Psoas muscle (tissue), 8 donors: ENCODE data around the gene ACTL6A. TPM values are rescaled to one million over a fixed set of nuclear protein-coding genes. Genes with fewer than 3 reads are reported as not detected.

Experiments
- ATAC-seq, 4 donors: fragments of 200-7000 bp; cut with Tn5 transposase; one replicate each; pipeline ENCODE4 v1.9.1; 2020; ENCODE audit warnings: moderate library complexity in 3 of 4, mild to moderate bottlenecking in 2 of 4
- DNase-seq, 2 donors: peaks; one replicate each; pipeline ENCODE4 v3.0.0-alpha.2; 2020
- H3K27ac ChIP-seq: fragments of 200-600 bp; one replicate; pipeline ENCODE4 v1.8.0; 2022
- H3K27me3 ChIP-seq, 3 donors: fragments of 200-600 bp in 1 of 3; one replicate each; pipeline versions ENCODE4 v1.6.1 to v1.8.0; 2013 to 2022; ENCODE audit warnings: low read length in 2 of 3, mild to moderate bottlenecking in 2 of 3, moderate library complexity in 1 of 3; ENCODE audit not compliant: insufficient read depth in 3 of 3
- H3K36me3 ChIP-seq, 2 donors: fragments of 200-600 bp in 1 of 2; one replicate each; pipeline versions ENCODE4 v1.6.1 to v1.8.0; 2013 to 2022; ENCODE audit warnings: low read depth in 1 of 2, mild to moderate bottlenecking in 1 of 2, moderate library complexity in 1 of 2; ENCODE audit not compliant: insufficient read depth in 1 of 2
- H3K4me1 ChIP-seq: fragments of 200-600 bp; one replicate; pipeline ENCODE4 v1.8.0; 2022
- H3K4me3 ChIP-seq: fragments of 200-600 bp; one replicate; pipeline ENCODE4 v1.8.0; 2022; ENCODE audit warnings: mild to moderate bottlenecking
- H3K9me3 ChIP-seq: fragments of 200-600 bp; one replicate; pipeline ENCODE4 v1.8.0; 2022
- CTCF ChIP-seq: fragments of 200-600 bp; IDR thresholded peaks from one replicate; pipeline ENCODE4 v1.8.0; 2022; ENCODE audit warnings: antibody characterized with exemption
- WGBS, 3 donors: extraction: QIAGEN DNeasy Blood & Tissue Kit; methylation state at CpG; one replicate each; pipeline versions ENCODE4 v1.1.6 to v1.1.7; 2013; 5-methylcytosine and 5-hydroxymethylcytosine counted together
- intact Hi-C, 2 donors: fragments of 100-400 bp; cut with DNase I; formaldehyde crosslinking; loops; one replicate each; pipeline versions ENCODE4 v1.11.0 to v1.14.2; 2022
- polyA plus RNA-seq, 3 donors: library from polyadenylated mRNA; stranded (reverse); fragments of 200-250 nt; gene quantifications; one replicate each; pipeline ENCODE4 v1.2.3, GENCODE V29; 2013
- total RNA-seq, 4 donors: library from RNA; stranded (reverse); fragmentation: NEBNext Ultra II Directional in 2 of 4; extraction: Animal tissue kit (Norgen Biotek cat#: 25700) in 2 of 4; gene quantifications; one replicate each; pipeline versions ENCODE4 v1.2.1 to v1.2.4, GENCODE V29; 2021 to 2023
- donor health status: healthy with polysubstance abuse.
- donor health status: DM: no; HTN: no; CAD: no; lungs with moderate emphysema.
- donor health status: Bipolar disorder and iron deficiency.
- donor health status: healthy.
- donor health status: DM: yes; HTN: yes; CAD: no.
- donor health status: DM: no; HTN: no; CAD: no.
- donor health status: DM: no; HTN: no; CAD: no.
- donor health status: DM: yes; HTN: yes; CAD: no.

ACTL6A gene
- total and polyA plus RNA-seq, 7 donors: 10.2 to 22.5 (median 12.6) TPM

GRCh38 chr3:179528772-179529171 lies 34.0 kb upstream of the ACTL6A start:
- ATAC-seq (no peak), DNase-seq (no peak)
- no peaks in the 10 kb centered on the region for H3K9me3 ChIP-seq
- no peak overlapping the region for H3K4me3 ChIP-seq
- H3K27ac ChIP-seq: no peak overlapping the region
- H3K27me3 ChIP-seq: no peaks in the 10 kb centered on the region
- H3K36me3 ChIP-seq: no peaks in the 10 kb centered on the region
- no peak for TF ChIP-seq CTCF
- intact Hi-C loops: no loop called here
- 55 to 72% (median 63%) methylated on average over 4 of the region's 4 CpGs for WGBS, 3 donors
- peaks cover 8% of the 10 kb centered on the region for H3K4me1 ChIP-seq

- Histone ChIP-seq H3K9me3 (no peaks in the 10 kb centered on the region), H3K27ac (no peak overlapping the region), H3K27me3 (no peaks in the 10 kb centered on the region), H3K4me1 (peaks cover 4% of the 10 kb centered on the region), H3K4me3 (no peak overlapping the region), H3K36me3 (no peaks in the 10 kb centered on the region)
- DNase-seq (no peak), ATAC-seq (no peak)
- TF ChIP-seq CTCF: no peak
- 17 to 54% (median 25%) methylated on average over 2 of the region's 2 CpGs for WGBS, 3 donors
- intact Hi-C loops: no loop called here
Observed at GRCh38 chr3:179531576-179531975, 31.1 kb upstream of the ACTL6A start.

GRCh38 chr3:179533274-179533673 lies 29.5 kb upstream of the ACTL6A start:
- no peak for TF ChIP-seq CTCF
- H3K9me3 ChIP-seq: no peaks in the 10 kb centered on the region
- ATAC-seq (no peak), DNase-seq (no peak)
- H3K4me1 ChIP-seq: no peaks in the 10 kb centered on the region
- no peaks in the 10 kb centered on the region for H3K36me3 ChIP-seq
- H3K27ac ChIP-seq: no peak overlapping the region
- no peaks in the 10 kb centered on the region for H3K27me3 ChIP-seq
- no peak overlapping the region for H3K4me3 ChIP-seq
- 84 to 91% (median 86%) methylated on average over 4 of the region's 4 CpGs for WGBS, 3 donors
- intact Hi-C loops: no loop called here

- Histone ChIP-seq H3K27ac (no peak overlapping the region), H3K27me3 (no peaks in the 10 kb centered on the region), H3K4me1 (no peaks in the 10 kb centered on the region), H3K4me3 (no peak overlapping the region), H3K36me3 (no peaks in the 10 kb centered on the region), H3K9me3 (no peaks in the 10 kb centered on the region)
- TF ChIP-seq CTCF: no peak
- ATAC-seq: no peak
- intact Hi-C loops: no loop called here
- DNase-seq: no peak
Observed at GRCh38 chr3:179536256-179536655, 26.5 kb upstream of the ACTL6A start.

- intact Hi-C loops: no loop called here
- no peak for TF ChIP-seq CTCF
- Histone ChIP-seq H3K9me3 (no peaks in the 10 kb centered on the region), H3K27me3 (no peaks in the 10 kb centered on the region), H3K36me3 (no peaks in the 10 kb centered on the region), H3K27ac (no peak overlapping the region), H3K4me1 (no peaks in the 10 kb centered on the region), H3K4me3 (no peak overlapping the region)
- ATAC-seq (no peak), DNase-seq (no peak)
- WGBS, 3 donors: 67 to 72% (median 69%) methylated on average over 2 of the region's 2 CpGs
Observed at GRCh38 chr3:179541094-179541493, 21.6 kb upstream of the ACTL6A start.
